T-helper 1 cell (primary cell): ENCODE data around the gene LRRC8E.
"Not testable (repeated sequence)": the region's sequence is repeated elsewhere in the genome, so short reads cannot be mapped to it uniquely, and the experiment has no call there.

Experiments
- DNase-seq, 5 donors: peaks; one replicate each; pipeline ENCODE4 v3.0.0-alpha.2; 2012 to 2020

The LRRC8E gene

DNA sequence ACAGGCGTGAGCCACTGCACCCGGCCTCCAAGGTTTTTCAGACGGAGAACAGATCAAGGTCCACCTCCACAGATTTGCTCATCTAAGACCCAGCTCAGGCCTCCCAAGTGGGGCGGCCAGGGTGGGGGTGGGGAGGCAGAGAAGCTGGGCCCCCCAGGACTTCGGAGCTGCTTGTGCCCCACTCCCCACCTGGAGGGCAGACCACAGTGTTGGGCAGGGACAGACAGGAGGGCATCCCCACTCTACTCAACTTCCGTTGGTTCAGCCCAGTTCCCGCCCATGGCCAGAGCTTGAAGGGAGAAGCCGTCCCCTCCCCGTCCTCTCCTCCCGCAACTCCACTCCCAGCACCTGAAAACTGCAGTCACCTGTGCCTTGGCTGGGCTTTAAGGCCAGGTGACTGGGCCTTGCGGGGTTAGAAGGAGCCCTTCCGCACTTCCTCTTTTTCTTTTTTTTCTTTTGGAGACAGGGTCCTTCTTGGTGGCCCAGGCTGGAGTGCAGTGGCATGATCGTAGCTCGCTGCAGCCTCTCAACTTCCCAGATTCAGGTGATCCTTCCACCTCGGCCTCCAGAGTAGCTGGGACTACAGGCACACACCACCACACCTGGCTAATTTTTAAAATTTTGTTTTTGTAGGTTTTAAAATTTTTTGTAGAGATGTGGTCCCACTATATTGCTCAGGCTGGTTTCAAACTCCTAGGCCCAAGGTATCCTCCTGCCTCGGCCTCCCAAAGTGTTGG is 734 bp upstream of the LRRC8E start:
- DNase-seq, result no peak

DNA sequence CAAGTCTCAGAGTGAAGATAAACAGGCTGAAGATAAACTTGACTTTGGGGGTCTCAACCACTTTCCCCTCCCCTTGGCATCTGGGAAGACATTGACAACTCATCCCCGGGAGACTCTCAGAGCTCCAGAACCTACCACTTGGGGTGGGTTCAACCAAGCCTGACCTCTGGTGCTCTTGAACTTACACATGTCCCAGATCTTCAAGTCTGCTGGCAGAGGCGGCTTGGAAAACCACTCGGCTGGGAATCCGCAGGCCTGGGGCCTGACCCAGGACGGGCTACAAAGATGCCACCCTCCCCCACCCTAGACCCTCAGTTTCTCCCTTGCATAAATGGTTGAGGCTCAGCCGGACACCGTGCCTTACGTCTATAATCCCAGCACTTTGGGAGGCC is 512 bp downstream of the LRRC8E start:
- DNase-seq, result no peak

DNA sequence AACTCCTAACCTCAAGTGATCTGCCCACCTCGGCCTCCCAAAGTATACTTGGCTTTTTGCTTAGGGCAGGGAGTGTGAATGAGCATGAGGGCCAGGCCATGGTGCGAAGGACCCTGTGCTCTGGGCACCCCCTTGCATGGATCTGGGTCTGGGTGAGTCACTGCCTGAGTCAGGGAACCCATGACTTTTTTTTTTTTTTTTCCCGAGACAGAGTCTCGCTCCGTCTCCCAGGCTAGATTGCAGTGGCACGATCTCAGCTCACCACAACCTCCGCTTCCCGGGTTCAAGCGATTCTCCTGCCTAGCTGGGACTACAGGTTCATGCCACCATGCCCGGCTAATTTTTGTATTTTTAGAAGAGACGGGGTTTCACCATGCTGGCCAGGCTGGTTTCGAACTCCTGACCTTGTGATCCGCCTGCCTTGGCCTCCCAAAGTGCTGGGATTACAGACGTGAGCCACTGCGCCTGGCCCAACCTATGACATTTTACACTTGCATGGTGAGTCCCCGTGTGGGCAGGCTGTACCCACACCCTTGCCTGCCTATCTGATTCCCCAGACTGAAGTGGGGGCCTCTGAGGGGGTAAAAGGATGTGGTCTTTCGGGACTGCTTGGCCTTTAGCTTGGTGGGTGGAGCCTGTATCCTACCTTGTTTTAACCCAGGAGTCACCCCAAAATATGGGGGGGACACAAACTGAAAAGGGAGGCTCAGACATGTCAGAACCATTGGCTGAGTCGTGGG is 5.2 kb downstream of the LRRC8E start:
- not testable (repeated sequence) for DNase-seq

- no peak for DNase-seq
These were observed 6.5 kb downstream of the LRRC8E start for GRCh38 chr19:7894612-7895309.

- DNase-seq, result no peak
These were observed 7.3 kb downstream of the LRRC8E start for GRCh38 chr19:7895565-7895964.

GRCh38 chr19:7897292-7897691 is 9.0 kb downstream of the LRRC8E start:
- DNase-seq, result no peak

- DNase-seq, result no peak
These were observed 10.7 kb downstream of the LRRC8E start for GRCh38 chr19:7898967-7899366.

GRCh38 chr19:7899751-7900378 is 11.6 kb downstream of the LRRC8E start:
- no peak for DNase-seq

DNA sequence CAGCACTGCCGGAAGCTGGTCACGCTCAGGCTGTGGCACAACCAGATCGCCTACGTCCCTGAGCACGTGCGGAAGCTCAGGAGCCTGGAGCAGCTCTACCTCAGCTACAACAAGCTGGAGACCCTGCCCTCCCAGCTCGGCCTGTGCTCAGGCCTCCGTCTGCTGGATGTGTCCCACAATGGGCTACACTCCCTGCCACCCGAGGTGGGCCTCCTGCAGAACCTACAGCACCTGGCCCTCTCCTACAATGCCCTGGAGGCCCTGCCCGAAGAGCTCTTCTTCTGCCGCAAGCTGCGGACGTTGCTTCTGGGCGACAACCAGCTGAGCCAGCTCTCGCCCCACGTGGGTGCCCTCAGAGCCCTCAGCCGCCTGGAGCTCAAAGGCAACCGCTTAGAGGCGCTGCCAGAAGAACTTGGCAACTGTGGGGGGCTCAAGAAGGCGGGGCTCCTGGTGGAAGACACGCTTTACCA is 12.1 kb downstream of the LRRC8E start:
- DNase-seq, result no peak

GRCh38 chr19:7900931-7901330 is 12.6 kb downstream of the LRRC8E start:
- no peak for DNase-seq

DNA sequence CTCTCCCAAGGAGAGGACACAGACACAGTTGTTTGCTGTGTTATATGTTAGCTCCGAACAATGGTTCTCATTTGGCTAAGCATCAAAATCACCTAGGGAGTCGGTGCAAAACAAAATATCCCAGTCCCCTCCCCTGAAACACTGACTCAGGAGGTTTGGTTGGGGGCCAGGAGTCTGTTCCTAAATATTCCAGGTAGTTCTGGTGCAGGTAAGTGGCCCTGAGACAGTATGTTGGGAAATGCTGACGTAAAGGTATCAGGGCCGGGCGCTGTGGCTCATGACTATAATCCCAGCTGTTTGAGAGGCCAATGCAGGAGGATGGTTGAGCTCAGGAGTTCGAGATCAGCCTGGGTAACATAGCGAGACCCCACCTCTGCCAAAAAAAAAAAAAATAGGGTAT is 13.0 kb downstream of the LRRC8E start:
- DNase-seq, result no peak

GRCh38 chr19:7902796-7903243 is 14.5 kb downstream of the LRRC8E start:
- DNase-seq, result no peak

- peak; percentile 100 for DNase-seq
These were observed 15.1 kb downstream of the LRRC8E start, which contains the start of gene MAP2K7 for GRCh38 chr19:7903244-7904073. MAP2K7 (plus strand) TSS chr19:7903877; CDS start chr19:7903945, 68 bp downstream.

- peak; percentile 65 to 77 (median 70) for DNase-seq
These were observed 16.0 kb downstream of the LRRC8E start for GRCh38 chr19:7904074-7905020.

DNA sequence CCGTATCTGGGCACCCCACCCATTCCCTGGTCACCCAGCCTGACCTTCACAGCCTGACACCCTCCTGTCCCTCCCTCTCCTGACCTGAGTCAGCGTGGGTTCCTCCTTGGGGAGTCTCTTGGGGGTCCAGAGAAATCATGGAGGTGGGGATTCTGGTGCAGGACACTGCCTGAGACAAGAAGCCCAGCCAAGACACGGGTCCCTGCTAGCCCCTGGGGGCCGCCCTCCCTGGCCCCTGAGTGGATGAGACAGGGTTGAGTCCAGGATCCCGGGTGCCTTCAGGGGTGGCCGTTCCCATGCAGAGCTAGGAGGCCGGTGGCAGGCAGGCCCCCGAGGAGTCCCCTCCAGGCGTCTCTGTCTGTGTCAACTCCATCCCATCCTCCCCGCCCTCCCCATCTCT is 17.0 kb downstream of the LRRC8E start:
- DNase-seq, result no peak

- DNase-seq, result no peak
These were observed 17.5 kb downstream of the LRRC8E start for GRCh38 chr19:7905859-7906258.

DNA sequence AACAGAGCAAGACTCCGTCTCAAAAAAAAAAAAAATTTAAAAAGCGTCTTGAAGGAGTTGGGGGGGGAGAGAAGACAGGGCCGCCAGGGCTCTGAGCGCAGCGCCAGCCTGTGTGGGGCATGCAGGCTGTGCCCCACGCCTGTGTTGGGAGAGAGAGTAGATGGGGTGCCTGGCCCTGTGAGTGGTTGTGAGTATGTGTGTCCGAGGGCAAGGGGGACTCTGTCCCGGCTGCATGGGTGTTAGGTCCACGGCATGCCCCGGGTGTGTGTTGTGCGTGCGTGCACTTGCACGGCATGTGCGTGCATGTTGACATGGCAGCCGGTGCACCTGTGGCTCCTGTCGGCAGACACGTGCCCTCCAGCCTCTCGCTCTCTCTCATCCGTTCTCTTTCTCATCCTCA is 18.8 kb downstream of the LRRC8E start:
- no peak for DNase-seq

DNA sequence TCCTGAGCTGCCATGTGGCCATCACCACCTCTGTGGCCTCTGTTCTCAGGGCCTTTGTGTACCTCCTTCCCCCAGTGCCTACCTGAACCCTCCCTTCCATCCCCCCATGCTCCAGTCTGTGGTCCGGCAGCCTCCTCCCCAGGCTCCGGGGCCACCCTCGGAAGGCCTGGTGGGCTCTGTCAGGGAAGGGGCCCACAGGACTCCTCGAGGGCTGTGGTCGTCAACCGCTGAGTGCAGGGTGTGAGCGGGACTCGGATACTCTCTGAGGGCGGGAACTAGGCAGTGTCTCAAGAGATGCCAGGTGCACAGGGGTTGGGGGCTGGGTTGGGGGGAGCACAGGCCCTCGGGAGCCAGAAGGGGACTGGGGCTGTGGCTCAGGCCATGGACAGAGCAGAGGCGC is 19.2 kb downstream of the LRRC8E start:
- DNase-seq, result no peak

DNA sequence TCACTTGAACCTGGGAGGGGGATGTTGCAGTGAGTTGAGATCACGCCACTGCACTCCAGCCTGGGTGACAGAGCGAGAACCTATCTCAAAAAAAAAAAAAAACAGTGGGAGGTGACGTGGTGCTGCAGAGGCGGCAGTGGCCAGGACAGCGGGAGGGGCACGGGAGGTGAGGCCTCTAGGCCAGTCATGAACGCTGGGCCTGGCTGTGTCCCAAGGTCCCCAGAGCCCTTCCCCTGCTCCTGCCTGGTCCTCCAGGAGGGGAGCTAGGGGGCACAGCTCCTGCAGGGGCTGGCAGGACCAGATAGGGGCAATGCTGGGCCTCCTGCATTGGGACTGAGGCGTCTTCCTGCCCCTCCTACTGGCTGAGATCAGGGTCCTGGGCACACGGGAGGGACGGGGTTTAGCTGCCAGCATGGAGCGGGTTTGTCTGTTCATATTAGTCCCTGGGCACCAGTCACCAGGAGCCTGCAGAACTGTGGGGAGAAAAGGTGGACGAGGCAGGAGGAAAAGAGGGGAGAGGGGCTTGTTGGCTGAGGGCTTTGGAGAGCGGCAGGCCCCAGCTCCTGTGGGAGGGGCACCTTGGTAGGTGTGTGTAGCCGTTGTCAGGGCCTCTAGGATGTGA is 19.9 kb downstream of the LRRC8E start:
- DNase-seq, result no peak

DNA sequence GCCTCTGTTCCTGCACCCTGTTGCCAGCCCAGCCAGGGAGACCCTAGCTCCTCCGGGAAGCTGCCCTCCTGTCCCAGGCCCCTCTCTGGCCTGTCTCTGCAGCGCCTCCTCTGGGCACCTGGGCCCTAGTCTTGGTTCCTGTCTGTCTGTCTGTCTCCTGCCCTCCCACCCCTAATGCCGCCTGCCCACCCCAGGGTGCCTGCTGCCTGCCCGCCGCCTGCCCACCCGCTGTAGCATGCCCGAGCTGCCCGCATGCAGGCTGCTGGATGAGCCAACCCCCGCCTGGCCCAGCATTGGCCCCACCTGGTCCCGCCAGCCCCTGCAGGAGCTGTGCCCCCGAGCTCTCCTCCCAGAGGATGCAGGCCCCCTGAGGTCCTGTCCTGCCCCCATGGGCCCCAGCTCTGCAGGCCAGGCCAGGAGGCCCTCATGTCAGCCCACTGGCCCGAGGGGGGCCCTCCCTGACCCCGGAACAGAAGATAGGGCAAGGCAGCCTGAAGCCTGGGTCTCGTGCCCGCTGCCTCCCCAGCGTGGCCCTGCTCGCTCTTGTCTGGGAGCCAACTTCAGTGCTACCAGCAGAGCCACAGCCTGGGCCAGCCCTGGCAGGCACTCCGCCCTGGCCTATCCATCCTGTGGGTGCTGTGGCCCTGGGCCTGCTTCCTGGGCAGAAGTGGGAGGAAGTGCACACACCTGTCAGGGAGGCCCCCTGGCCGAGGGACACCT is 20.6 kb downstream of the LRRC8E start:
- no peak for DNase-seq
